CD4-positive, alpha-beta memory T cell (primary cell): ENCODE data around the gene CFAP161. TPM values are rescaled to one million over a fixed set of nuclear protein-coding genes. Genes with fewer than 3 reads are reported as not detected.

Experiments used
- CTCF ChIA-PET: fragments of 350-600 bp; sonication (Branson Sonifier 250); formaldehyde crosslinking; loops from one replicate; lab custom pipeline; 2021; ENCODE audit warnings: inconsistent platforms; ENCODE audit not compliant: partially characterized antibody; lab: Charles Lee
- POLR2A ChIA-PET: fragments of 350-600 bp; sonication (Branson Sonifier 250); formaldehyde crosslinking; loops from one replicate; lab custom pipeline; 2021; ENCODE audit not compliant: partially characterized antibody; lab: Charles Lee
- DNase-seq, 5 donors: peaks; one replicate each; pipeline versions ENCODE4 v3.0.0 to v3.0.0-alpha.2; 2020 to 2022; ENCODE audit warnings: mixed read lengths in 1 of 5
- H3K27ac ChIP-seq: one replicate; pipeline ENCODE4 v1.7.0; 2013; ENCODE audit warnings: low read depth, low read length
- H3K27me3 ChIP-seq: 2 replicates; pipeline ENCODE4 v1.7.0; 2013; ENCODE audit warnings: mild to moderate bottlenecking, low read length, moderate library complexity; ENCODE audit not compliant: insufficient read depth
- H3K36me3 ChIP-seq: 2 replicates; pipeline ENCODE4 v1.7.0; 2013; ENCODE audit warnings: mild to moderate bottlenecking, low read length, moderate library complexity; ENCODE audit not compliant: insufficient read depth
- H3K4me1 ChIP-seq: 2 replicates; pipeline ENCODE4 v1.7.0; 2013; ENCODE audit warnings: mild to moderate bottlenecking, low read length, moderate library complexity; ENCODE audit not compliant: insufficient read depth
- H3K4me3 ChIP-seq, 2 donors: one replicate each; pipeline ENCODE4 v1.7.0; 2013; ENCODE audit warnings: low read length in 2 of 2, mild to moderate bottlenecking in 1 of 2
- H3K9me3 ChIP-seq, 2 donors: one replicate each; pipeline ENCODE4 v1.7.0; 2013; ENCODE audit warnings: low read length in 2 of 2, control low read depth in 1 of 2; ENCODE audit not compliant: control insufficient read depth in 1 of 2
- H3K27ac Mint-ChIP-seq, 7 donors: one replicate each; pipeline ENCODE4 v1.8.0; 2020 to 2021; ENCODE audit warnings: mixed read lengths in 7 of 7, mild to moderate bottlenecking in 6 of 7, inconsistent platforms in 3 of 7, moderate library complexity in 3 of 7
- H3K27me3 Mint-ChIP-seq, 2 donors: one replicate each; pipeline ENCODE4 v1.8.0; 2020 to 2021; ENCODE audit warnings: mixed read lengths in 2 of 2
- H3K36me3 Mint-ChIP-seq, 2 donors: one replicate each; pipeline ENCODE4 v1.8.0; 2020 to 2021; ENCODE audit warnings: mixed read lengths in 2 of 2, inconsistent platforms in 1 of 2, mild to moderate bottlenecking in 1 of 2
- H3K4me1 Mint-ChIP-seq, 4 donors: one replicate each; pipeline ENCODE4 v1.8.0; 2020 to 2021; ENCODE audit warnings: mixed read lengths in 4 of 4, mild to moderate bottlenecking in 1 of 4
- H3K4me3 Mint-ChIP-seq, 8 donors: one replicate each; pipeline ENCODE4 v1.8.0; 2020 to 2021; ENCODE audit warnings: mixed read lengths in 8 of 8, mild to moderate bottlenecking in 7 of 8, moderate library complexity in 6 of 8, inconsistent platforms in 3 of 8
- H3K9me3 Mint-ChIP-seq, 8 donors: one replicate each; pipeline ENCODE4 v1.8.0; 2020 to 2021; ENCODE audit warnings: mixed read lengths in 8 of 8, mild to moderate bottlenecking in 5 of 8, inconsistent platforms in 3 of 8, moderate library complexity in 1 of 8
- intact Hi-C: fragments of 100-400 bp; cut with micrococcal nuclease; formaldehyde crosslinking; loops from one replicate; pipeline ENCODE4 v1.15.1; 2023
- polyA plus RNA-seq, 2 donors: library from polyadenylated mRNA; unstranded; fragments of 300-500 nt; fragmentation: Illumina TruSeq; gene quantifications; one replicate each; pipeline ENCODE4 v1.2.3, GENCODE V29; 2021
- total RNA-seq, 2 experiments: library from RNA; stranded (reverse); gene quantifications; one replicate each; pipeline ENCODE4 v1.2.3, GENCODE V29; 2021

CFAP161 gene
- total and polyA plus RNA-seq, 4 experiments from 2014 or later, result not detected

DNA sequence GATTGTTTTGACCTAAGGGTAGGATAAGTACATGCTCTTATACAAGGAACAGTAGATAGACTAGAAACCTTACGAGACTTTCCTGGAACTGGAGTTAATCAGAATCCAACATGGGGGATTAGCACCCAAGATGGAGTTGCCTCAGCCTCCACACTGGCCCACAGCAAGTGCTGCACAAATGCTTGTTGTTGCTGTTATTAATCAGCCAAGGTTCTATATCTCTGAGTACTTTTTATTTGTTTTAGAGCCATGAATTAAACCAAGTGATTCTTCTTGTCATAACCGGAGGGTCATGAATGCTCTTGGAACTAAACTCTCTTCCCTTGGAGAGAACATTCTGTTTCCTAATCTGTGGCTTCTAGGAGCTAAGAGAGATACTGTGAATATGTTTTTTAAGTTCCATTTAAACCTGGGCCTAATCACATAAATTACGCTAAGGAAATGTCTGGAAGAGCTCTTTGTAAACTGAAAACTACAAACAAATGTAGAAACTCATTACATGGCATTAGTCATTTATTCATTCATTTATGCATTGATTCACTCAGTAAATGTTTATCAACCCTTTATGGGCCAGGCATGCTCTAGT is 56.9 kb downstream of the CFAP161 start:
- Mint-ChIP-seq H3K27me3 (peaks cover 16 to 28% of the 10 kb centered on the region in 2 donors), H3K27ac (no peak overlapping the region), H3K36me3 (no peaks in the 10 kb centered on the region), H3K4me3 (no peak overlapping the region), H3K4me1 (no peaks in the 10 kb centered on the region), H3K9me3 (no peaks in the 10 kb centered on the region)
- Histone ChIP-seq H3K27ac (no peak overlapping the region), H3K9me3 (no peaks in the 10 kb centered on the region), H3K4me3 (no peak overlapping the region), H3K27me3 (peaks cover 4% of the 10 kb centered on the region), H3K4me1 (no peaks in the 10 kb centered on the region), H3K36me3 (no peaks in the 10 kb centered on the region)
- intact Hi-C loops, result no loop called here
- ChIA-PET POLR2A (no interaction called here), CTCF (interaction anchor here (2.0 kb wide), 1 partner anchor 75 kb away, joined by 5 read pairs; no protein-coding TSS in a partner anchor)
- no peak for DNase-seq

DNA sequence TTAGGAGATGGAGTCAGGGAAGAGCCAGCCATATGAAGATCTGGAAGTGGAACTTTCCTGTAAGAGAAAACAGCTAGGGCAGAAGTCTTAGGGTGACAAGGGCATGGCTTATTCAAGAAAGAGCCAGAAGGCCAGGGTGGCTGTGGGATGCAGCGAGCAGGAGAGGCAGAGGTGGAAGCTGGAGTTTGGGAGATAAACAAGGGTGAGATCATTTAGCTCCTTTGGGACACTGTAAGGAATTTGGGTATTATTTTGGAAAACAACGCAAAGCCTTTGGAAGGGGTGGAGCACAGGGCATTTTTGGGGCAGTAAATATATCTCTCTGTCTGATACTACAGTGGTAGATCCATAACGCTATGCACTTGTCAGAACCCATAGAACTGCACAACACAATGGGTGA is 57.6 kb downstream of the CFAP161 start:
- no peak overlapping the region for H3K27ac Mint-ChIP-seq
- no peak overlapping the region for H3K4me3 Mint-ChIP-seq
- H3K36me3 ChIP-seq, result no peaks in the 10 kb centered on the region
- intact Hi-C loops, result no loop called here
- H3K4me1 Mint-ChIP-seq, result no peaks in the 10 kb centered on the region
- H3K27me3 ChIP-seq, result no peaks in the 10 kb centered on the region
- no peak for DNase-seq
- H3K27ac ChIP-seq, result no peak overlapping the region
- no peaks in the 10 kb centered on the region for H3K9me3 ChIP-seq
- POLR2A ChIA-PET, result no interaction called here
- CTCF ChIA-PET, result interaction anchor here (1.1 to 2.0 kb wide), 2 partner anchors 14 to 74 kb away, joined by 3 to 5 read pairs; no protein-coding TSS in a partner anchor
- peaks cover 16 to 28% of the 10 kb centered on the region in 2 donors for H3K27me3 Mint-ChIP-seq
- no peaks in the 10 kb centered on the region for H3K4me1 ChIP-seq
- H3K9me3 Mint-ChIP-seq, result no peaks in the 10 kb centered on the region
- H3K36me3 Mint-ChIP-seq, result no peaks in the 10 kb centered on the region
- H3K4me3 ChIP-seq, result no peak overlapping the region

DNA sequence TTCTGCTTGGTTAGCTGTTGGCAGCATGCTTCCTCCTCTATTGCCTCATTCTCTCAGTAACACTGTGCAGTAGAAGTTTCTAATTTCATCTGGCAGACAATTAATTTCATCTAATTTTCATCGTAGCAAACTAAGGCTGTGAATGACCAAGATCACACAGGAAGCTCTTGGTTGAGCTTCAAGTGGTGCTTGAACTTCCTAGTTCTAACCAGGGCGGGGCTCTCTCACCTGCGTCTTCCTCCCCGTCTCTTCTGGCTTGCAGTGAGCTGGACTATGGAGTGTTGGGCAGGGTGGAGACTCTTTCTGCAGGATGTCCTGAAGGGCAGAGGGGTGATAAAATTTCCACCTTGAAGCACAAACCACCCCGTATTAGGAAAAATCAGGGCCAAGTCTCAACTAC is 60.7 kb downstream of the CFAP161 start:
- CTCF ChIA-PET, result interaction anchor here (1.3 kb wide), 1 partner anchor 71 kb away, joined by 4 read pairs; no protein-coding TSS in a partner anchor
- no peak overlapping the region for H3K27ac ChIP-seq
- intact Hi-C loops, result no loop called here
- Mint-ChIP-seq H3K9me3 (no peaks in the 10 kb centered on the region), H3K4me1 (no peaks in the 10 kb centered on the region), H3K27ac (no peak overlapping the region), H3K36me3 (no peaks in the 10 kb centered on the region), H3K4me3 (no peak overlapping the region), H3K27me3 (peaks cover 16 to 24% of the 10 kb centered on the region in 2 donors)
- H3K27me3 ChIP-seq, result no peaks in the 10 kb centered on the region
- no peaks in the 10 kb centered on the region for H3K4me1 ChIP-seq
- no peaks in the 10 kb centered on the region for H3K9me3 ChIP-seq
- POLR2A ChIA-PET, result no interaction called here
- H3K36me3 ChIP-seq, result no peaks in the 10 kb centered on the region
- DNase-seq, result no peak
- no peak overlapping the region for H3K4me3 ChIP-seq

DNA sequence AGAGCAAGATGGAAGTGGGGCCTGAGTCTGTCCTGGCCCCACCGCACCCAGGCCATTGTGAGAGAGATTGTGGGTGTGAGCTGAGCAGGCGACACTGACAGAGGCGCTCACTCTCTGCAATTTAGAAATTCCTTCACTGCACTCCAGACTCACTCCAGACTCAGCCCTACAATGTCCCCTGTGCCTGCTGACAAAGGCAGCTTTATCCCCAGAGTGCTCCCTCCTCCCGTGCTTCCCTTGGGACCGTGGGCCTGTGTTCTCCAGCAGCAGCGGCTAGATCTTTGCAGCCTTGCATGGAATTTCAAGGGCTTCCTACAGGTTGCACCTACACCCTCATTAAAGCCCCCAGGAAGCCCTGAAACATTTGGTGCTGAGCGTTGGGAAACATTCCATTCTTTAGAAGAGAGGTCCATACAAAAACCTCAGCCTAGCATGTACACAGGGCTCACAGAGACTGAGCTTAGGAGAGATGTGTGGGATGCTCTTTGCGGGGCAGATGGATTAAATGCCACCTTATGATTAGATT is 61.3 kb downstream of the CFAP161 start:
- no peaks in the 10 kb centered on the region for H3K27me3 ChIP-seq
- DNase-seq, result no peak
- H3K27me3 Mint-ChIP-seq, result peaks cover 16 to 23% of the 10 kb centered on the region in 2 donors
- intact Hi-C loops, result no loop called here
- ChIA-PET CTCF (interaction anchor here (1.3 kb wide), 1 partner anchor 71 kb away, joined by 4 read pairs; no protein-coding TSS in a partner anchor), POLR2A (no interaction called here)
- no peaks in the 10 kb centered on the region for H3K9me3 Mint-ChIP-seq
- no peaks in the 10 kb centered on the region for H3K36me3 ChIP-seq
- no peak overlapping the region for H3K4me3 Mint-ChIP-seq
- no peak overlapping the region for H3K27ac Mint-ChIP-seq
- no peak overlapping the region for H3K4me3 ChIP-seq
- no peak overlapping the region for H3K27ac ChIP-seq
- no peaks in the 10 kb centered on the region for H3K4me1 Mint-ChIP-seq
- H3K36me3 Mint-ChIP-seq, result no peaks in the 10 kb centered on the region
- H3K9me3 ChIP-seq, result no peaks in the 10 kb centered on the region
- no peaks in the 10 kb centered on the region for H3K4me1 ChIP-seq

DNA sequence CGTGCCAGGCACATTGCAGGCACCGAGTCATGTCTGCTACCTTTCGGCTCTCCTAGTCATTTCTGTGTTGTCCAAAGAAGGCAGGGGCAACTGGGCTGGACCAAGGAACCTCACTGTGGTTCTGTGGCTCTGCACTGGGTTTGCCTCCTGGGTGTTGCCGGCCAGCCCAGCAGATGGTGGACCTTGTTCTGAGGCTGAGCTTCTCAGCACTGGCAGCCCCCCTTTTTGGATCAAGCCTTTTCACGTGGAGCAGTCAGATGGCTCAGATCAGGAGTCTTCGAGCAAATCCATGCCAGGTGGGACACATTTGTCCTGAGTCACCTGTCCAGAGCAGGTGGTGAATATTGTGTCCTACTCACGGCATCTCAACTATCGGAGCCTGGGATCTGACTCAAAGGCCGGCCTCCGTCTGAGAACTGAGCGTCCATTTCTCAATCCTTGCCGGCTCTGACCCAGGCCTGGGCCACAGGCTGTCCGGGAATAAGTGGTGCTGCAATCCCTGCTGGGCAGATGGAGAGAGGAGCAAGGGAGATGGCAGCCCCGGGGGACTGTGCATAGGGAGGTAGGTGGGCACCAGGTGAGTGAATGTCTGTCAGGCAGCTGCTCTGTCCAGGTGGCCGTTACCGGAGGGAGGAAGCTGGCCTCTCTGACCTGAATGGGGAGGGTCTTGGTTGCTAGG is 62.6 kb downstream of the CFAP161 start, which contains the start of gene IL16:
TSS of gene IL16 (plus strand) at position 304 of the 679 bp plus-strand sequence. CDS start 28,521 bp downstream, outside the sequence.
- no peaks in the 10 kb centered on the region for H3K36me3 Mint-ChIP-seq
- H3K27ac ChIP-seq, result no peak within 1 kb of the TSS
- no peak for DNase-seq
- no peaks in the 10 kb centered on the region for H3K9me3 ChIP-seq
- ChIA-PET POLR2A (no interaction called here), CTCF (no interaction called here)
- H3K27me3 ChIP-seq, result no peaks in the 10 kb centered on the region
- no peak within 1 kb of the TSS for H3K4me3 Mint-ChIP-seq
- H3K36me3 ChIP-seq, result no peaks in the 10 kb centered on the region
- intact Hi-C loops, result no loop called here
- no peak within 1 kb of the TSS for H3K27ac Mint-ChIP-seq
- H3K9me3 Mint-ChIP-seq, result no peaks in the 10 kb centered on the region
- H3K4me3 ChIP-seq, result no peak within 1 kb of the TSS
- no peaks in the 10 kb centered on the region for H3K4me1 ChIP-seq
- no peaks in the 10 kb centered on the region for H3K4me1 Mint-ChIP-seq
- peaks cover 11 to 16% of the 10 kb centered on the region in 2 donors for H3K27me3 Mint-ChIP-seq

DNA sequence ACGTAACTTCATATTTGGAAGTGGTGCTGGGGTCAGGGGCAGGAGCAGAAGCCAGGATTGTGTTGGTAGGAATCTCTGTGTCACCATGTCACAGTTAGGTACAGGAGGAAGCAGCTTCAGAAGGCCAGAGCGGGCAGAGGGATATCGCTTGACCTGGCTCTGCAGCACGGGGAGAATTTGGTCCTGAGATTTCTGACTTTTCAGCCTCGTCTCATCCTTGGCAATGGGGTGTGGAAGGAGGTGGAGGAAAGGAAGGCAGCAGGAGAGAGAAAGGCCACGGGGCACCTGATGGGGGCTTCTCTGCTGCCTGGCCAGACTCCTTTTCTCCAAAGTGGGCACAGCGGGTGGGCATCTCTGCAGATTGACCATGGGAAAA is 63.2 kb downstream of the CFAP161 start:
- Histone ChIP-seq H3K27me3 (no peaks in the 10 kb centered on the region), H3K4me1 (no peaks in the 10 kb centered on the region), H3K4me3 (no peak overlapping the region), H3K9me3 (no peaks in the 10 kb centered on the region), H3K27ac (no peak overlapping the region), H3K36me3 (no peaks in the 10 kb centered on the region)
- no peaks in the 10 kb centered on the region for H3K4me1 Mint-ChIP-seq
- peaks cover 11 to 14% of the 10 kb centered on the region in 2 donors for H3K27me3 Mint-ChIP-seq
- CTCF ChIA-PET, result no interaction called here
- no peaks in the 10 kb centered on the region for H3K9me3 Mint-ChIP-seq
- POLR2A ChIA-PET, result no interaction called here
- intact Hi-C loops, result no loop called here
- no peaks in the 10 kb centered on the region for H3K36me3 Mint-ChIP-seq
- no peak overlapping the region for H3K27ac Mint-ChIP-seq
- no peak for DNase-seq
- no peak overlapping the region for H3K4me3 Mint-ChIP-seq

DNA sequence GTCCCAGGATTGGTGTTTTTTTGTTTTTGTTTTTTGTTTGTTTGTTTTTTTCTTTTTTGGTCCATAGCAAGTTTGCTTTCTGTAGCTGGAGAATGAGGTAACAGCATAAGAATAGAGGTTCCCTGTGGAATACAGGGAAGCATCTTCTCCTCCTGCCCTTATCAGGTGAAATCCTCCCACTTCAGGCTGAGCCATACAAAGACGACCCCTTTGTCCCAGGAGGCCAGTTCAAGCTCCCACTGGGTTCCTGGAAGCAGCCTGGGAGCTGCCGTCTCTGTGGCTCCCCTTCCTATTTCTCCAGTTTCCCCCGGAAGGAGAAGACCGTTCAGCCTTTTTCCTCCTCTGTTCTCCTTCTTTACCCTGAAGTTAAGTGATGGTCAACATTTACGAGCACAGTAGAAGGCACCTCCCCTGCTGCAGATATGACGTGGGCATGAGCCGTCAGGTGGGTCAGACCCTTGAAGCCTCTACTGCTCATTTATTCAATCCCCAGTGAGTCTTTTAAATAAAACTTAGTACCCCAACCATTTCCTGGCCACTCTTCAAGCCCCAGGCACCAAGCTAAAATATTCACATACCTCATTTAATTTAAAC is 63.7 kb downstream of the CFAP161 start:
- H3K9me3 ChIP-seq, result no peaks in the 10 kb centered on the region
- H3K36me3 ChIP-seq, result no peaks in the 10 kb centered on the region
- H3K9me3 Mint-ChIP-seq, result no peaks in the 10 kb centered on the region
- H3K27me3 Mint-ChIP-seq, result peaks cover 8 to 12% of the 10 kb centered on the region in 2 donors
- no peaks in the 10 kb centered on the region for H3K36me3 Mint-ChIP-seq
- no peaks in the 10 kb centered on the region for H3K27me3 ChIP-seq
- H3K4me1 Mint-ChIP-seq, result no peaks in the 10 kb centered on the region
- ChIA-PET POLR2A (no interaction called here), CTCF (no interaction called here)
- no peaks in the 10 kb centered on the region for H3K4me1 ChIP-seq
- H3K27ac ChIP-seq, result no peak overlapping the region
- no peak overlapping the region for H3K27ac Mint-ChIP-seq
- no peak overlapping the region for H3K4me3 Mint-ChIP-seq
- intact Hi-C loops, result no loop called here
- DNase-seq, result no peak
- H3K4me3 ChIP-seq, result no peak overlapping the region
